PC-9 (cell line): ENCODE data around the gene ELANE. TPM values are rescaled to one million over a fixed set of nuclear protein-coding genes. Genes with fewer than 3 reads are reported as not detected.

Source experiments
- BruUV-seq: library from RNA; stranded (reverse); fragments of 400-500 nt; replicated peaks from 2 replicates; lab custom pipeline; 2021; lab: Mats Ljungman, UMichigan
- CTCF ChIA-PET: fragments of 300-600 bp; sonication (Branson Sonifier 250); formaldehyde crosslinking; loops from one replicate; lab custom pipeline; 2022; ENCODE audit warnings: antibody characterized with exemption; lab: Charles Lee
- POLR2A ChIA-PET: fragments of 300-600 bp; sonication (Branson Sonifier 250); formaldehyde crosslinking; loops from one replicate; lab custom pipeline; 2022; ENCODE audit warnings: antibody characterized with exemption; ENCODE audit not compliant: unreplicated experiment; lab: Charles Lee
- DNase-seq, 2 experiments: peaks; one replicate each; pipeline versions ENCODE4 v3.0.0 to v3.0.0-alpha.2; 2015 to 2022; ENCODE audit warnings: mixed read lengths in 1 of 2
- H2AFZ ChIP-seq: fragments of 200-600 bp; sonication (generic); 2 replicates; pipeline ENCODE4 v1.8.1; 2017; ENCODE audit warnings: antibody characterized with exemption
- H3F3A ChIP-seq: fragments of 200-600 bp; sonication (generic); 2 replicates; pipeline ENCODE4 v1.8.1; 2017; ENCODE audit warnings: antibody characterized with exemption, mild to moderate bottlenecking, low read depth; ENCODE audit not compliant: insufficient read depth
- H3K27ac ChIP-seq: fragments of 200-600 bp; sonication (generic); 2 replicates; pipeline ENCODE4 v1.6.1; 2016; ENCODE audit warnings: mixed run types
- H3K27me3 ChIP-seq: fragments of 200-600 bp; sonication (generic); 2 replicates; pipeline ENCODE4 v1.6.1; 2016; ENCODE audit warnings: low read depth, mixed run types; ENCODE audit not compliant: insufficient read depth
- H3K36me3 ChIP-seq: fragments of 200-600 bp; sonication (generic); 2 replicates; pipeline ENCODE4 v1.6.1; 2016; ENCODE audit warnings: low read depth, mixed run types
- H3K4me1 ChIP-seq: fragments of 200-600 bp; sonication (generic); replicated peaks from 2 replicates; pipeline ENCODE4 v1.6.1; 2016; ENCODE audit warnings: mixed run types; ENCODE audit not compliant: insufficient read depth
- H3K4me2 ChIP-seq: fragments of 200-600 bp; sonication (generic); 2 replicates; pipeline ENCODE4 v1.6.1; 2017; ENCODE audit warnings: mixed run types
- H3K4me3 ChIP-seq: fragments of 200-600 bp; sonication (generic); 2 replicates; pipeline ENCODE4 v1.6.1; 2016; ENCODE audit warnings: mixed run types
- H3K79me2 ChIP-seq: fragments of 200-600 bp; sonication (generic); 2 replicates; pipeline ENCODE4 v1.6.1; 2017; ENCODE audit warnings: low read depth, mixed run types
- H3K9me2 ChIP-seq: fragments of 200-600 bp; sonication (generic); 2 replicates; pipeline ENCODE4 v1.8.1; 2017; ENCODE audit warnings: mild to moderate bottlenecking; ENCODE audit not compliant: insufficient read depth
- H3K9me3 ChIP-seq: fragments of 200-600 bp; sonication (generic); 2 replicates; pipeline ENCODE4 v1.8.1; 2016; ENCODE audit warnings: low read depth; ENCODE audit not compliant: insufficient read depth
- H4K20me1 ChIP-seq: fragments of 200-600 bp; sonication (generic); 2 replicates; pipeline ENCODE4 v1.8.1; 2017; ENCODE audit not compliant: insufficient read depth
- CTCF ChIP-seq: fragments of 200-600 bp; sonication (generic); conservative IDR thresholded peaks from 2 replicates; pipeline ENCODE4 v1.6.1; 2017; ENCODE audit warnings: mixed run types, antibody characterized with exemption, mild to moderate bottlenecking, moderate library complexity
- EZH2 ChIP-seq: fragments of 200-600 bp; sonication (generic); IDR thresholded peaks from 2 replicates; pipeline ENCODE4 v1.8.0; 2017; ENCODE audit warnings: antibody characterized with exemption, low read depth
- intact Hi-C: fragments of 100-400 bp; cut with micrococcal nuclease; formaldehyde crosslinking; loops from one replicate; pipeline ENCODE4 v1.10.0; 2022; ENCODE audit not compliant: unreplicated experiment
- total RNA-seq: library from RNA; stranded (reverse); gene quantifications from 2 replicates; pipeline ENCODE4 v1.2.3, GENCODE V29; 2021

The ELANE gene
- total RNA-seq, 1 experiment from 2014 or later, result not detected

- H3K9me2 ChIP-seq, result no peaks in the 10 kb centered on the region
- H3K27me3 ChIP-seq, result no peaks in the 10 kb centered on the region
These were observed 46.2 kb upstream of the ELANE start for GRCh38 chr19:805600-806550.

GRCh38 chr19:806815-807421, 45.2 kb upstream of the ELANE start:
- no peak overlapping the region for H3K27ac ChIP-seq
- no TSS peak for BruUV-seq
- intact Hi-C loops, result no loop called here
- CTCF ChIA-PET, result no interaction called here
- no peak overlapping the region for H2AFZ ChIP-seq
- no peaks in the 10 kb centered on the region for H3K4me1 ChIP-seq
- POLR2A ChIA-PET, result no interaction called here
- H4K20me1 ChIP-seq, result peaks cover 97% of the 10 kb centered on the region
- H3F3A ChIP-seq, result peaks cover 55% of the 10 kb centered on the region
- no peaks in the 10 kb centered on the region for H3K9me2 ChIP-seq
- peaks cover 34% of the 10 kb centered on the region for H3K36me3 ChIP-seq
- DNase-seq, result no peak
- no peak overlapping the region for H3K4me3 ChIP-seq
- H3K9me3 ChIP-seq, result no peaks in the 10 kb centered on the region
- no peaks in the 10 kb centered on the region for H3K27me3 ChIP-seq
- no peak overlapping the region for H3K4me2 ChIP-seq
- peaks cover 71% of the 10 kb centered on the region for H3K79me2 ChIP-seq
- TF ChIP-seq CTCF (no peak), EZH2 (no peak)

More at GRCh38 chr19:805600-806550, 46.2 kb upstream of the ELANE start:
- BruUV-seq, result no TSS peak
- POLR2A ChIA-PET, result no interaction called here
- Histone ChIP-seq H4K20me1 (peaks cover 99% of the 10 kb centered on the region), H3K27ac (no peak overlapping the region), H3K4me2 (no peak overlapping the region), H3F3A (peaks cover 55% of the 10 kb centered on the region), H3K36me3 (peaks cover 43% of the 10 kb centered on the region), H2AFZ (no peak overlapping the region), H3K79me2 (peaks cover 82% of the 10 kb centered on the region), H3K4me1 (peaks cover 6% of the 10 kb centered on the region), H3K9me3 (no peaks in the 10 kb centered on the region), H3K4me3 (no peak overlapping the region)
- TF ChIP-seq EZH2 (no peak), CTCF (no peak)
- no peak for DNase-seq
- CTCF ChIA-PET, result no interaction called here
- intact Hi-C loops, result no loop called here

DNA sequence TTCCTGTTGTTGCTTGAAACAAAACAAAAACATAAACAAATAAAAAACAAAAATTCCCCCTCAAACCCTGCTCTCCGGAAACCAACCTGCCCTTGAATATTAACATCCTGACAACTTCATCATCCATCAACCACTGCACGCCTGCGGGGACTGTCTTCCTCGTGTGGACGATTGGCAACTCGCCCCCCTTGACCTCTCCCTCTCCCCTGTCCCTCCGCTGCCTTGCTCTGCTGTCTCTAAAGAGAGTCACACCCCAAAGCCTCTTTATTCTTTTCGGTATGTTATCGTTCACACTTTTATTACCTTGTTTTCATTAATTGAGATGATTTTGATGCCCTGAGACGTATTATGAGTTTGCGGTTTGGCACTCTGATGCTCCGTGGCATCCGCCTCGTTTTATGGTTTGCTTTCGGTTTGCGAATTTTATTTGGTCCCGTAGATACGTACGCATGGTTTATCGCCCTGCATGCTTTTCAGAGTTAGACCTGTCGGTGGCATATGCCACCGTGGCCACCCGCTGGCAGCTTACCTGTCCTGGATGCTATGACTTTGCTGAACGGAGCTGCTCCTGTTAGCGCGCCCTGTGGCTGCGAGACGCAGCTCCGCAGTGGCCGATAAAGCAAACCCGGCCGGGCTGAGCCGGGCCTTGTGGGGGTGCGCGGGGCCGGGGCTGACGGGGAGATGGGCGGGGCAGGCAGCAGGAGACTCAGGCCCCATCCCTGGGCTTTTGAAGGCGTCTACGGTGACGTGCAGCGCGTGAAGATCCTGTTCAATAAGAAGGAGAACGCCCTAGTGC, 44.3 kb upstream of the ELANE start:
- TF ChIP-seq CTCF (no peak), EZH2 (no peak)
- H2AFZ ChIP-seq, result no peak overlapping the region
- no peak overlapping the region for H3K27ac ChIP-seq
- no TSS peak for BruUV-seq
- H3K4me3 ChIP-seq, result no peak overlapping the region
- peaks cover 50% of the 10 kb centered on the region for H3F3A ChIP-seq
- no peaks in the 10 kb centered on the region for H3K4me1 ChIP-seq
- H4K20me1 ChIP-seq, result peaks cover 88% of the 10 kb centered on the region
- H3K36me3 ChIP-seq, result peaks cover 29% of the 10 kb centered on the region
- H3K9me2 ChIP-seq, result no peaks in the 10 kb centered on the region
- no peak overlapping the region for H3K4me2 ChIP-seq
- H3K27me3 ChIP-seq, result no peaks in the 10 kb centered on the region
- no peak for DNase-seq
- no peaks in the 10 kb centered on the region for H3K9me3 ChIP-seq
- POLR2A ChIA-PET, result no interaction called here
- H3K79me2 ChIP-seq, result peaks cover 62% of the 10 kb centered on the region
- intact Hi-C loops, result no loop called here
- CTCF ChIA-PET, result interaction anchor here (0.7 kb wide), 1 partner anchor 81 kb away, joined by 3 read pairs; no protein-coding TSS in a partner anchor
